T-helper 2 cell treated with Interferon-gamma antibody and Interleukin-4, amounts not matched to agents 5 μg/mL and 100 μg/mL, for 36 hours (primary cell): Measurements from ENCODE around the gene DROSHA.
"Not testable (repeated sequence)": the region's sequence is repeated elsewhere in the genome, so short reads cannot be mapped to it uniquely, and the experiment has no call there.

Experiments used
- DNase-seq: peaks from one replicate; pipeline ENCODE4 v3.0.0; 2021; ENCODE audit warnings: low spot score
- H3K27ac Mint-ChIP-seq: one replicate; pipeline ENCODE4 v1.8.0; 2021; ENCODE audit warnings: mild to moderate bottlenecking, mixed read lengths
- H3K27me3 Mint-ChIP-seq: one replicate; pipeline ENCODE4 v1.8.0; 2021; ENCODE audit warnings: low read depth, mixed read lengths
- H3K36me3 Mint-ChIP-seq: one replicate; pipeline ENCODE4 v1.8.0; 2021; ENCODE audit warnings: low read depth, mixed read lengths
- H3K4me1 Mint-ChIP-seq: one replicate; pipeline ENCODE4 v1.8.0; 2021; ENCODE audit warnings: low read depth, mixed read lengths
- H3K4me3 Mint-ChIP-seq: one replicate; pipeline ENCODE4 v1.8.0; 2022; ENCODE audit warnings: mild to moderate bottlenecking, moderate library complexity, mixed read lengths
- H3K9me3 Mint-ChIP-seq: one replicate; pipeline ENCODE4 v1.8.0; 2021; ENCODE audit warnings: mixed read lengths

The DROSHA gene

DNA sequence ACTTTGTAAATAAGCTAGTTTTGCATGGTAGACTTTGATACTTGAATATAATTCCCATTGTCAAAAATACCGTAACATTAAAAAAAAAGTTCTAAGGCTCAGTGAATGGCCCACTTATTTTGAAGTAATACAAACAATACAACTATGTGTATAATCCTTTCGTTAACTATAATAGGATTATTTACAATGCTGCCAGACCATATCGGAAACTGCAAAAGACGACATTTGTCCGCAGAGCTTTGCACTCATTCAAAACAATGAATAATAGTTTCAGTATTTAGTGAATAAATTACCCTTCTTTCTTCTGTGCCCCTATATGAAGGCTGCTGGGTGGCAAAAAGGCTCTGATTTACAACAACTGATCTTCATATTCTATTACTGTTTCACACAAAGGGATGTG, 121.8 kb downstream of the DROSHA start:
- H3K9me3 Mint-ChIP-seq, result no peaks in the 10 kb centered on the region
- H3K27ac Mint-ChIP-seq, result no peak overlapping the region
- H3K36me3 Mint-ChIP-seq, result peaks cover 47% of the 10 kb centered on the region
- no peak overlapping the region for H3K4me3 Mint-ChIP-seq
- H3K4me1 Mint-ChIP-seq, result peaks cover 4% of the 10 kb centered on the region
- H3K27me3 Mint-ChIP-seq, result no peaks in the 10 kb centered on the region
- no peak for DNase-seq

DNA sequence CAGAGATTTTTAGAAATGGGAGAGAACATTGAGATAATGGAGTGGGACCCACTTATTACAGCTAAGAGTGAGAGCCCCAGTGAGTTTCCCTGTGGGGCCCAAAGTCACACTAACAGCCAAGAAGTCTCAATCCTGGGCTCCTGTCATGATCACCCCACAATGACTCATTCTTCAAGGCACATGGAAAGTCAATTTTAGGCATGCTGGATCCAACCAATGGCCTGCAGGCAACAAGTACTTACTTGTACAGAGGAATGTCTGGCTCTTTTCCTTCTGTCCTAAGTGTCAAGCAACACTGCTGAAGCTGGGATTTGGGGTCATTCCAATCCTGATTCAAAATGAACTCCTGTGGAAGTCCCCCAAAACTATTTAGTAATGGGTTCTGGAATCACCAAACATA, 123.1 kb downstream of the DROSHA start:
- DNase-seq, result no peak
- H3K27ac Mint-ChIP-seq, result no peak overlapping the region
- peaks cover 50% of the 10 kb centered on the region for H3K36me3 Mint-ChIP-seq
- peaks cover 2% of the 10 kb centered on the region for H3K4me1 Mint-ChIP-seq
- no peak overlapping the region for H3K4me3 Mint-ChIP-seq
- H3K9me3 Mint-ChIP-seq, result no peaks in the 10 kb centered on the region
- H3K27me3 Mint-ChIP-seq, result no peaks in the 10 kb centered on the region

DNA sequence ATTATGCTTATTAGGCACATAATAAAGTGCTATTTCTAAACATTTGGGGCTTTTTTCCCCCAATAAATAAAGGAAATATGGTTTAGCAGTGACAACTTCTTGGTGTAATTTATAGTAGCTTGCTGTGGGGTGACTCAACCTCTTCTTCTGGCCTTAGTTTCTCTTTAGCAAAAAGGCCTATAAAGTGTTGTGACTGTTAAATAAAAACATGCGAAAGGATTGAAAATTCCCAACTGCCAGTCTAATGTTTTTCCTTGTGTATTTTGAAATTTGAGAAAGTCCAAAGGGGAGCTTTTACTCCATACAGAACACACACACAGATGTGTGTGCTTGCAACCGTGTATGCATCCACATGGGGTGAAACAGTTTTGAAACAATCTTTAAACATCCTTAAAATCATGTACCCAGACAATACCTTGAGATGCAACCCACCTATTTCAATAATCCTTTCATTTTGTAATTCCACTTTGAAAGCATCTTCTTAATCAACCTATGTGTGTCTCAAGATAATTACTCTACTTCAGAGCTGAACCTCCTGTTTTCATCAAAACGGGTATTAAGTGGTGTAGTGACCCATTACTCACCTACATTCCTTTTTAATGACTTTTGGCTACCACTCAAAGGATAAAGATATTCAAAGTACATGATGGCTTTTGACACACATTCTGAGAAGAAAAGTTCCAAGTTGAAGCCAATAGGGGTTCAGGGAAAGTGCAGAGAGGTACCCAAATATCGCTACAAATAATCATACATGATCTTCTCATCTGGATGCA, 123.8 kb downstream of the DROSHA start:
- DNase-seq, result no peak
- Mint-ChIP-seq H3K27me3 (no peaks in the 10 kb centered on the region), H3K9me3 (no peaks in the 10 kb centered on the region), H3K4me3 (no peak overlapping the region), H3K36me3 (peaks cover 50% of the 10 kb centered on the region), H3K4me1 (no peaks in the 10 kb centered on the region), H3K27ac (no peak overlapping the region)

DNA sequence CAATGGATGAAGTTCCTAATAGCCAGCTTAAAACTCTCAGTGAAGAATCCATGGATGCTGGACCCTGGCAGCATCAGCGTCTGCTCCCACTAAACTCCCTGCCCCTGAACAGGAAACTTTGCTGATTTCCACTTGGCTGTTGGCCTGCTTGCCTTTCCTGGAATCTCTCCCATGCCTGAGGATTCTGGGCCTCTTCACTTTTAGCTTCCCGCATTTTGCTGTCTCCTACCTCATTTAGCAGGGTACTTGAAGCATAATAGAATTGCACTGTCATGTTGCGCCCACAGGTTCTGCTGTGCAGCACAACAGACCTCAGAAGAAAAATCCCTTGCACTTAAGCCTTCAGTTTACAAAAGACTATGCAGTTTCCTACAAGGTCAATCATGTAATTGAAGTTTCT, 127.6 kb downstream of the DROSHA start:
- Mint-ChIP-seq H3K36me3 (peaks cover 45% of the 10 kb centered on the region), H3K27me3 (no peaks in the 10 kb centered on the region), H3K9me3 (no peaks in the 10 kb centered on the region), H3K4me3 (no peak overlapping the region), H3K27ac (no peak overlapping the region), H3K4me1 (no peaks in the 10 kb centered on the region)
- DNase-seq, result no peak

DNA sequence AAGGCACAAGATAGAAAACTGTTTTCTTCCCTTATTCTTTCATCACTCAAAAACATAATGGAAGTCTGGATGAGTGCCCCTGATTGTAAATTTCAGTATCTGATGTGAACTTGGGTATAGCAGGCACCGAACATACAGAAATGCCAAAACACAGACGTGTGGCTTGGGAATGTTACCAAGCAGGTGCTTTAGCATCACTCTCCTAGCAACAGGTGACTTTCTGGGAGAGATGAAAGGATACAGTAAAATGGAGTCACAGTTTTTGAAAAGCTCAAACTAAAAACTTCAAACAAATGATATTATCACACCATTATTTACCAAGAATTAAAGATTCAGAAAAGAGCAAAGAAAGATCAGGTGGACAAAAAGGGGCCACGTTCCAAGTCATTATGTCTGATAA, 130.2 kb downstream of the DROSHA start:
- Mint-ChIP-seq H3K27me3 (no peaks in the 10 kb centered on the region), H3K9me3 (no peaks in the 10 kb centered on the region), H3K36me3 (peaks cover 24% of the 10 kb centered on the region), H3K4me3 (no peak overlapping the region), H3K4me1 (no peaks in the 10 kb centered on the region), H3K27ac (no peak overlapping the region)
- no peak for DNase-seq

DNA sequence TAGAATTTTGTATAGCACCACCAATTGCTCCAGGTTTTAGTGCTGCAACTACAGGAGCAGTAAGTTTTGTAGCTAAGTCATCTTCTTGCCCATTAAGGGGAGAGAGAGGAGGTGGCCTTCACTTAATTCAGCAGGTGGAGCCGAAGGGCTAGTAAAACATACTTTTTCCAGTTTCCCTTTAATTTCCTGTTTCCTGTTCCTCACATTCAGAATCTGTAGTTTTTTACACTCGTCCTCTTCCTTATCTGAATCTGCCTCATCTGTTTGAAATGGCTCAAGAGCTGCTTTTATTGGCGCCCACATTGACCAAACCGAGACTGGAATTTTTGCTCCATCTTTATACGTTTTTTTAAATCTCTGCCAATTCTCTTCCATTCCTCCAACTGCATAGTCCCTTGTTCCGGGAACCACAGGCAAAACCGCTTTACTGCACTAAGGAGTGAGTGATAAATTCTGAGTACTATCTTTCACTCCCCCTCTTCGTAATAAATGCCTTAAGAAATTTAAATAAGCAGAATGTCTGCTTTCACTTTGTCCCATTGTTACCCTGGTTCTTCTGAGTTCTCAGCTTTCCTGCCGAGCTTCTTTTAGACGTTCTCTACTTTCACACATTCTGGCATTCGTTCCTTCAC, 133.9 kb downstream of the DROSHA start:
- H3K27ac Mint-ChIP-seq, result no peak overlapping the region
- H3K27me3 Mint-ChIP-seq, result no peaks in the 10 kb centered on the region
- H3K4me3 Mint-ChIP-seq, result no peak overlapping the region

DNA sequence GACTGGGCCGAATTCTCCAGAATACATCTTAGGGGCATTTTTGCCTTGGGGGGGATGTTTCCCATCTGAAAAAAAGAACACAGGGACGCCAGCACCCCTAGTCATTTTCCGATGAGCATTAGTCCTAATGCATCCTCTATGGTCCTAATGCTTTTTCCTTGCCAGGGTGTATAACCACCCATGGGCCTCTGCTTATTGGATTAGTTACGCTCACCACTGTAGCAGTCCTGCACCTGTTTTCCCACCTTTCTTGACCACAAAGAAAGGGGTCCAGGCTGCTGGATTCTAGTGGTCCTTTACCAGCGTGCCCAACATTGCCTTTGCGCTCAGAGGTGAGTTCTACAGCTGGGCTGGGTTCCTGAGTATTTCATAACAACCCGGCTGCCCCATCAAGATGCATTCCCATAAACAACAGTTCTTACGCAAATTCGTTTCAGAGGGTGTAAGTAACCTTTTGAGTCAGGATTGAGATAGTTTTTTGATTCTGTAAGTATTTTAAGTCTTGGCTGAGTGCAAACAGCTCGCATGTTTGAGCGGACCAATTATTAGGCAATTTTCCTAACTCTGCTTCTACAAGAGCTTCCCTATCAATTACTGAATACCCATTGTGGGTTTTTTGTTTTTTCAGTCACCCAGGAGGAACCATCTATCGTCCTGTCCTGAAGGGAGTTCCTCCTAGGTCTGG, 135.1 kb downstream of the DROSHA start:
- H3K4me1 Mint-ChIP-seq, result no peaks in the 10 kb centered on the region
- no peaks in the 10 kb centered on the region for H3K27me3 Mint-ChIP-seq
- no peaks in the 10 kb centered on the region for H3K9me3 Mint-ChIP-seq
- peaks cover 11% of the 10 kb centered on the region for H3K36me3 Mint-ChIP-seq
- DNase-seq, result no peak
- no peak overlapping the region for H3K27ac Mint-ChIP-seq
- no peak overlapping the region for H3K4me3 Mint-ChIP-seq

More for the DNA sequence above, 133.9 kb downstream of the DROSHA start:
- DNase-seq, result no peak
- no peaks in the 10 kb centered on the region for H3K9me3 Mint-ChIP-seq
- no peaks in the 10 kb centered on the region for H3K4me1 Mint-ChIP-seq
- peaks cover 16% of the 10 kb centered on the region for H3K36me3 Mint-ChIP-seq

DNA sequence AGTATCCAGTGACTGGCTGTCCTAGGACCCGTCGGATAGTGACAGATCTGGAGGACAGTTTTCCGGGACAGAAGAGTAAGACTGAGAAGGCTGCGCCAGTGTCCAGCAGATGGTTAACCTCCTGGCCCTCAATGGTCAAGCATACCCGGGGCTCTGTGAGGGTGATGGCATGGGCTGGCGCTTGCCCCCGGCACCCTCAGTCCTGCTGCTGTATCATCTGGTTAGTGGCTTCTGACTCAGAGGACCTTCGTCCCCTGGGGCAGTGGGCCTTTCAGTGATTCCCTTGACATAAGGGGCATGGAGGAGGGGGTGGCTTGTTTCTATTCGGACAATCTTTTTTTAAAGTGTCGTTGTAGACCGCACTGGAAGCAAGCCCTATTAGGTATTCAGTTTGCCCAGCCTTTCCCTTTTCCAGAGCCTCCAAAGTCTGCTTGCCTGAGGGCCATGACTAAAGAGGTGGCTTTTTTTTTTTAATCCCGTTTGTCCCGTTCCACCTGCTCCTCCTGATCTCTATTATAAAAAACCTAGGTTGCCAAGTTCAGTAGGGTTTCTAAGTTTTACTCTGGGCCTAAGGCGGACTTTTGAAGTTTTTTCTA, 136.3 kb downstream of the DROSHA start:
- not testable (repeated sequence) for H3K9me3 Mint-ChIP-seq, H3K27me3 Mint-ChIP-seq, H3K27ac Mint-ChIP-seq, H3K4me3 Mint-ChIP-seq, DNase-seq, H3K4me1 Mint-ChIP-seq, H3K36me3 Mint-ChIP-seq

DNA sequence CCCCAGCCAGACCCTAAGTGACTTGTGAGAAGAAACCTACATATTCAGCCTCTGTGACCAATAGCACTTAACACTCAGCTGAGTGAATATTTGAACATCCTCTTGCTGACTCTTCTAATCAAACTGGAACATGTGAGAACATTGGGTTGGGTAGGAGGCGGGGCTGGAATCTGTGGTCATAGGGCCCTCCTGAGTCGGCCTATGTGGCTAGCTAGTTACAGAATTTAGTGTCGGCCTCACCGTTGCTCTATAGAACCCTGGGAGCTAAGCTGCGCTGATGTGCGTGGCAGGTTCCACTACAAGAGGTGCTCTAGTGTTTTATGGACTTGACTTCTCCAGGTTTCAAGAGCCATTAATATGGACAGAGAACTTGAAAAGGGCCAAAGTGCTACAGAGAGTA, 138.8 kb downstream of the DROSHA start:
- Mint-ChIP-seq H3K27ac (no peak overlapping the region), H3K36me3 (no peaks in the 10 kb centered on the region), H3K9me3 (no peaks in the 10 kb centered on the region), H3K4me1 (no peaks in the 10 kb centered on the region), H3K4me3 (no peak overlapping the region), H3K27me3 (no peaks in the 10 kb centered on the region)
- no peak for DNase-seq

DNA sequence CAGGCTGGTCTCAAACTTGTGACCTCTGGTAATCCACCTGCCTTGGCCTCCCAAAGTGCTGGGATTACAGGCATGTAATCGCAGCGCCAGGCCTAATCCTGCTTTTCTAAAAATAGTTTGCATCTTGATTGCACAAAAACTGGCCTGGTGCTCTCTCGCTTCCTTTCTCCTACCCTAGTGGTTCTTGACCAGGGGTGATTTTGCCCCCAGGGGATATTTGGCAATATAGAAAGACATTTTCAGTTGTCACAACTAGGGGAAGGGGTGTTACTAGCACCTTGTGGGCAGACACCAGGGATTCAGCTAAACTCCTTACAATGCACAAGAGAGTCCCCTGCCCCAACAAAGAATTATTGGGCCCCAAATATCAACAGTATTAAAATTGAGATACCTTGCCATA, 139.8 kb downstream of the DROSHA start:
- no peaks in the 10 kb centered on the region for H3K27me3 Mint-ChIP-seq
- H3K27ac Mint-ChIP-seq, result no peak overlapping the region
- H3K4me3 Mint-ChIP-seq, result no peak overlapping the region

DNA sequence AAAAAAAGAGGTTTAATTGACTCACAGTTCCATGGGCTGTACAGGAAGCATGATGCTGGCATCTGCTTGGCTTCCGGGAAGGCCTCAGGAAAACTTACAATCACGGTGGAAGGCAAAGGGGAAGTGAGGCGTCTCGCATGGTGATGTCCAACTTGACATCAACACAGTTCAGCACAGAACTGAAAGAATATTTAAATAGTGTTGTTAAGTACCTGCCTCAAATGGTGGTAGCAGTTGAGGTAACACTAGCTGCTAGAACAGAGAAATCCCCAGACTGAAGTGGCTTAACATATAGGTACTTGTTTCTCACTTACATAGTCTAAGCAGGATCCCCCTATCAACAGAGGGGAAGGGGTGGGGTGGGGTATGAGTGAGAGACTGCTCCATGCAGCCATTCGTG, 141.6 kb downstream of the DROSHA start:
- Mint-ChIP-seq H3K4me1 (no peaks in the 10 kb centered on the region), H3K27me3 (no peaks in the 10 kb centered on the region), H3K27ac (no peak overlapping the region), H3K9me3 (peaks cover 3% of the 10 kb centered on the region), H3K4me3 (no peak overlapping the region), H3K36me3 (no peaks in the 10 kb centered on the region)
- no peak for DNase-seq

More for the DNA sequence above, 139.8 kb downstream of the DROSHA start:
- Mint-ChIP-seq H3K9me3 (peaks cover 3% of the 10 kb centered on the region), H3K36me3 (no peaks in the 10 kb centered on the region), H3K4me1 (no peaks in the 10 kb centered on the region)
- no peak for DNase-seq

DNA sequence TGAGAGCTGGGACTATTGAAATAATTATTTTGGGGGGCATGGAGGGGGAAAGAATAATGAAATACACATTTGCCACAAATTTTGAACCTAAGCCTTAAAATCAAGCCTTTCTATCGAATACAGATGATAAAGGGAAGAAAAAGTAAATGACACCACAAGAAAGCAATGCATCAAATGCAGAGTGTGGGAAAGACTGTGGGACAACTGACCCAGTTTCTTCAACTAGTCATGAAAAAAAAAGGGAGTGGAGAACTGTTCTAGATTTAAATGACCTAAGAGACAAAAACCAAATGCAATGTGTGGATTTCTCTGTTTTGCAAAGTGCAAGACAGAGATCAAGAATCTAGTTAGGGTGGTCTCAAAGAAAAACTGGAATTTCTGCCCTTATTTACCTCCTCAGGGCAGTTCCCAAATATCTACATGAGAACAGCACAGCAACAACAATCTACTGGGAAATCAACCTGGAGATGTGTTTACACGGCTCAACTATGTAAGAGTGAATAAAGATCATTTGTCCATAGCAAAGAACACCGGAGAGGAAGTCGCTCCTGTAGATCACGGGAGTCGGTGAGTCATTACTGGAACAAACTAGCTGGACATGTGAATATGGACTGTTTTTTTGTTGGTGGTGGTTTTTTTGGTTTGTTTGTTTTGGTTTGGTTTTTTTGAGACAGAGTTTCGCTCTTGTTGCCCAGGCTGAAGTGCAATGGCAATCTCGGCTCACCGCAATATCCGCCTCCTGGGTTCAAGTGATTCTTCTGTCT, 145.9 kb downstream of the DROSHA start:
- H3K27ac Mint-ChIP-seq, result no peak overlapping the region
- no peaks in the 10 kb centered on the region for H3K4me1 Mint-ChIP-seq
- peaks cover 3% of the 10 kb centered on the region for H3K9me3 Mint-ChIP-seq
- no peaks in the 10 kb centered on the region for H3K27me3 Mint-ChIP-seq
- H3K4me3 Mint-ChIP-seq, result no peak overlapping the region
- DNase-seq, result no peak
- no peaks in the 10 kb centered on the region for H3K36me3 Mint-ChIP-seq

DNA sequence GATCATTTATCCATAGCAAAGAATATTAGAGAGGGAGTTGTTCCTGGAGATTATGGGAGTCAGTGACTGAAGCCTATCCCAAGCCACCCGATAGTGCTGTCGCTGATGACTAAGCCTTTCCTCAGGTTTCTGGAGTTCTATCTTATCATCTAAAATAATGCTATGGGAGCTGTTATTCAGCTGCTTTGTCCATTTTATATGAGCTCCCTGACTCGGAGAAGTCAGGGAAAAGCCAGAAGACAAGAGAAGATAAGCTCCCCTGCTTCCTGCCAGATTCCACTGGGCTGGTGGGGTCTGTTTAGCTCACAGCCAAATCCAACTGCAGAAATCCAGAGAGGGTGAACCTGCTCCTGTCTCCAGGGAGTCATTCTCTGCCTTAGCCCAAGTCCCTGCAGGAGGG, 148.2 kb downstream of the DROSHA start:
- H3K36me3 Mint-ChIP-seq, result no peaks in the 10 kb centered on the region
- peaks cover 3% of the 10 kb centered on the region for H3K9me3 Mint-ChIP-seq
- no peak overlapping the region for H3K27ac Mint-ChIP-seq
- no peak overlapping the region for H3K4me3 Mint-ChIP-seq
- H3K4me1 Mint-ChIP-seq, result no peaks in the 10 kb centered on the region
- no peak for DNase-seq
- H3K27me3 Mint-ChIP-seq, result no peaks in the 10 kb centered on the region
